ENCODE data around the gene TRAPPC3L. TPM values are rescaled to one million over a fixed set of nuclear protein-coding genes. Genes with fewer than 3 reads are reported as not detected.

TRAPPC3L gene
- total RNA-seq, 1 experiment from 2014 or later = not detected

DNA sequence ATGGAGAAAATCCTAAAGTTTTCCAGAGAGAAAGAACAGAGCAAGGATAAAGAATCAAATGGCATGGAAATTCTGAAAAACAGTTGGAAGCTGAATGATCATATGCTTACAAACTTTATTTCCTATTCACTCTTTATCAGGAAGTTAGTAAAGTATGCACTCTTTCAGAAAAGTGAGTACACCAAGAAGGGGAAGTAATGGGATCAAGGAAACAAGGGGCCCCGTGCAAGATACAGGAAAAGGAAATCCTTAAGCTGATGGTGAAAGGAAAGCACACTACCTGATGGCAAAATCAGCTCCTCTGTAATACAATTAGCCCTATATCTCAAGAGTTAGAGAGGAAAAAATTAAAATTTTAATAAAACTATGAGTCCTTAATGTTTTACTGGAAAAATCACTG lies 70.3 kb downstream of the TRAPPC3L start:
- ChIA-PET CTCF (no interaction called here), POLR2A (no interaction called here)
- no peaks in the 10 kb centered on the region for H3K36me3 ChIP-seq (ENCODE audit: control insufficient read depth, insufficient read depth, low read length)
- Mint-ChIP-seq H3K27ac (ENCODE audit: unreplicated experiment) (no peak overlapping the region), H3K27me3 (ENCODE audit: insufficient read depth, unreplicated experiment) (peaks cover 10% of the 10 kb centered on the region), H3K36me3 (ENCODE audit: insufficient read depth, unreplicated experiment) (no peaks in the 10 kb centered on the region), H3K9me3 (ENCODE audit: unreplicated experiment) (no peaks in the 10 kb centered on the region), H3K4me1 (ENCODE audit: low read depth, unreplicated experiment) (peaks cover 7% of the 10 kb centered on the region), H3K4me3 (ENCODE audit: unreplicated experiment) (no peak overlapping the region)
- TF ChIP-seq, protein P1, sequence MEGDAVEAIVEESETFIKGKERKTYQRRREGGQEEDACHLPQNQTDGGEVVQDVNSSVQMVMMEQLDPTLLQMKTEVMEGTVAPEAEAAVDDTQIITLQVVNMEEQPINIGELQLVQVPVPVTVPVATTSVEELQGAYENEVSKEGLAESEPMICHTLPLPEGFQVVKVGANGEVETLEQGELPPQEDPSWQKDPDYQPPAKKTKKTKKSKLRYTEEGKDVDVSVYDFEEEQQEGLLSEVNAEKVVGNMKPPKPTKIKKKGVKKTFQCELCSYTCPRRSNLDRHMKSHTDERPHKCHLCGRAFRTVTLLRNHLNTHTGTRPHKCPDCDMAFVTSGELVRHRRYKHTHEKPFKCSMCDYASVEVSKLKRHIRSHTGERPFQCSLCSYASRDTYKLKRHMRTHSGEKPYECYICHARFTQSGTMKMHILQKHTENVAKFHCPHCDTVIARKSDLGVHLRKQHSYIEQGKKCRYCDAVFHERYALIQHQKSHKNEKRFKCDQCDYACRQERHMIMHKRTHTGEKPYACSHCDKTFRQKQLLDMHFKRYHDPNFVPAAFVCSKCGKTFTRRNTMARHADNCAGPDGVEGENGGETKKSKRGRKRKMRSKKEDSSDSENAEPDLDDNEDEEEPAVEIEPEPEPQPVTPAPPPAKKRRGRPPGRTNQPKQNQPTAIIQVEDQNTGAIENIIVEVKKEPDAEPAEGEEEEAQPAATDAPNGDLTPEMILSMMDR (IDR thresholded peaks at IDR 0.05; ENCODE audit: insufficient read depth in 1 of 2, low read depth in 1 of 2, low read length in 1 of 2, severe bottlenecking in 1 of 2, unreplicated experiment in 1 of 2) = no peak
- no peaks in the 10 kb centered on the region for H3K9me3 ChIP-seq
- no peak for DNase-seq
- H3K27me3 ChIP-seq (replicated peaks; ENCODE audit: control insufficient read depth, insufficient read depth, low read length) = no peaks in the 10 kb centered on the region
- intact Hi-C loops (cut with micrococcal nuclease; ENCODE audit: unreplicated experiment) = no loop called here
- no peaks in the 10 kb centered on the region for H3K4me1 ChIP-seq
- BruUV-seq (replicated peaks) = no TSS peak
- H3K4me3 ChIP-seq (ENCODE audit: low read depth, low read length) = no peak overlapping the region

DNA sequence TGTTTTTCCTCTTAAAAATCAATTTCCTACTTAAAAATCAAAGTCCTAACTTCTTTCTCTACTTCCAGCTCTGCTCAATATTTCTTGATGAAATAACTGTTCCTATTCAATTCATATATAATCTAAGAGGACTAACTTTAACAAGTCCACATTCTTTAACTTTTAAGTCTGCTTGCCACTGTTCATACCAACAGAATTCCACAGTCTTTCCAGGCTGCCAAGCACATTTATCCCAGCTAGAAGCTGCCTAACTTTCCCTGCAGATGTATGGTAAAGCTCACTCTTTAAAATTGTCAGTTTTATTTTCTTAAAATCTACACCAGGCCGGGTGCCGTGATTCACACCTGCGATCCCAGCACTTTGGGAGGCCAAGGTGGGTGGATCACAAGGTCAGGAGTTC lies 72.8 kb downstream of the TRAPPC3L start:
- POLR2A ChIA-PET = no interaction called here
- Mint-ChIP-seq H3K9me3 (ENCODE audit: unreplicated experiment) (no peaks in the 10 kb centered on the region), H3K36me3 (ENCODE audit: insufficient read depth, unreplicated experiment) (no peaks in the 10 kb centered on the region), H3K27me3 (ENCODE audit: insufficient read depth, unreplicated experiment) (peaks cover 10% of the 10 kb centered on the region), H3K4me3 (ENCODE audit: unreplicated experiment) (no peak overlapping the region), H3K4me1 (ENCODE audit: low read depth, unreplicated experiment) (peaks cover 7% of the 10 kb centered on the region), H3K27ac (ENCODE audit: unreplicated experiment) (no peak overlapping the region)
- intact Hi-C loops (cut with micrococcal nuclease; ENCODE audit: unreplicated experiment) = no loop called here
- no peak overlapping the region for H3K4me3 ChIP-seq (ENCODE audit: low read depth, low read length)
- no peaks in the 10 kb centered on the region for H3K9me3 ChIP-seq
- no TSS peak for BruUV-seq (replicated peaks)
- no peaks in the 10 kb centered on the region for H3K36me3 ChIP-seq (ENCODE audit: control insufficient read depth, insufficient read depth, low read length)
- H3K27me3 ChIP-seq (replicated peaks; ENCODE audit: control insufficient read depth, insufficient read depth, low read length) = no peaks in the 10 kb centered on the region
- DNase-seq = no peak
- CTCF ChIA-PET = no interaction called here
- H3K4me1 ChIP-seq = no peaks in the 10 kb centered on the region
- TF ChIP-seq, protein P1 (IDR thresholded peaks at IDR 0.05; ENCODE audit: insufficient read depth in 1 of 2, low read depth in 1 of 2, low read length in 1 of 2, severe bottlenecking in 1 of 2, unreplicated experiment in 1 of 2) = no peak

DNA sequence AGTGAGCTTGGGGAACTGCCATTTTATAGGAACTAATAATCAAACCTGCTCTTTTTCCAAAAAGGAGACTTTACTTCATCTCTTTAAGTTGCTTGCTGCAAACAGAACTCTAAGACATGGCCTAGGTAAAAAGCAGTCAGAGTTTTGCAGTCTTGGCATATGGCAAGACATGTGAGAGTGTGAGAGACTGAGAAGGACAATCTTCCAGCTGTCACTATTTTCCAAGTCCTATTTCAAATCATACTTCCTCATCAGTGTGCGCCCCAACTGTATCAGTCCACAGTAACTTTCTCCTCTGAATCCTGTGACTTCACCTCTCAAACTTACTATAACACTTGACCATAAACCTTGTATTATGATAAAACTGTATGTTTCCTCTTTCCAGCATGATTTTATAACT lies 74.0 kb downstream of the TRAPPC3L start:
- Histone ChIP-seq H3K27me3 (replicated peaks; ENCODE audit: control insufficient read depth, insufficient read depth, low read length) (no peaks in the 10 kb centered on the region), H3K4me3 (ENCODE audit: low read depth, low read length) (no peak overlapping the region), H3K4me1 (no peaks in the 10 kb centered on the region), H3K36me3 (ENCODE audit: control insufficient read depth, insufficient read depth, low read length) (no peaks in the 10 kb centered on the region), H3K9me3 (no peaks in the 10 kb centered on the region)
- H3K27me3 Mint-ChIP-seq (ENCODE audit: insufficient read depth, unreplicated experiment) = peaks cover 14% of the 10 kb centered on the region
- H3K4me1 Mint-ChIP-seq (ENCODE audit: low read depth, unreplicated experiment) = peaks cover under 1% of the 10 kb centered on the region
- TF ChIP-seq, protein P1 (IDR thresholded peaks at IDR 0.05; ENCODE audit: insufficient read depth in 1 of 2, low read depth in 1 of 2, low read length in 1 of 2, severe bottlenecking in 1 of 2, unreplicated experiment in 1 of 2) = no peak
- no TSS peak for BruUV-seq (replicated peaks)
- DNase-seq = no peak
- H3K4me3 Mint-ChIP-seq (ENCODE audit: unreplicated experiment) = no peak overlapping the region
- no peaks in the 10 kb centered on the region for H3K9me3 Mint-ChIP-seq (ENCODE audit: unreplicated experiment)
- intact Hi-C loops (cut with micrococcal nuclease; ENCODE audit: unreplicated experiment) = no loop called here
- ChIA-PET POLR2A (no interaction called here), CTCF (no interaction called here)
- H3K27ac Mint-ChIP-seq (ENCODE audit: unreplicated experiment) = no peak overlapping the region
- no peaks in the 10 kb centered on the region for H3K36me3 Mint-ChIP-seq (ENCODE audit: insufficient read depth, unreplicated experiment)
